HepG2 (cell line): ENCODE data around the gene MYO7A. TPM values are rescaled to one million over a fixed set of nuclear protein-coding genes. Genes with fewer than 3 reads are reported as not detected.

ENCODE experiments used
- ATAC-seq: fragments of 200-7000 bp; cut with Tn5 transposase; 3 replicates; pipeline ENCODE4 v1.9.1; 2020; ENCODE audit warnings: mild to moderate bottlenecking, moderate library complexity
- BruUV-seq: library from RNA; stranded (reverse); fragments of 400-500 nt; replicated peaks from 2 replicates; lab custom pipeline; 2021; lab: Mats Ljungman, UMichigan
- CTCF ChIA-PET: fragments of 300-600 bp; formaldehyde crosslinking; extraction: SDS; loops from one replicate; lab custom pipeline; 2021; ENCODE audit warnings: low total read pairs, inconsistent platforms, low intra/inter-chr PET ratio; lab: Yijun Ruan, JAX
- POLR2A ChIA-PET: fragments of 350-600 bp; sonication (Branson Sonifier 250); formaldehyde crosslinking; loops from one replicate; lab custom pipeline; 2020; ENCODE audit warnings: antibody characterized with exemption, inconsistent platforms; lab: Yijun Ruan, JAX
- DNase-seq: peaks from one replicate; pipeline ENCODE4 v3.0.0-alpha.2; 2015; ENCODE audit warnings: low spot score
- FAIRE-seq: peaks from 3 replicates; lab custom pipeline; 2011; peaks lifted over from hg19 to GRCh38; lab: Jason Lieb, UNC
- H2AFZ ChIP-seq: one replicate; pipeline ENCODE4 v1.6.1; 2011; ENCODE audit warnings: low read length, inconsistent platforms
- H3K27ac ChIP-seq: fragments of 300-600 bp; 3 replicates; pipeline ENCODE4 v1.8.0; 2011; ENCODE audit warnings: mixed run types, mild to moderate bottlenecking, mixed read lengths, low read length, inconsistent platforms; ENCODE audit not compliant: insufficient read depth; ENCODE audit errors: extremely low read length
- H3K27me3 ChIP-seq, 2 experiments: fragments of 200-600 bp in 1 of 2; 2 replicates in 1 of 2; 3 replicates in 1 of 2; pipeline versions ENCODE4 v1.6.0 to v1.8.0; 2011; ENCODE audit warnings: low read length in 2 of 2, mild to moderate bottlenecking in 2 of 2, moderate library complexity in 2 of 2, inconsistent platforms in 1 of 2; ENCODE audit not compliant: insufficient read depth in 2 of 2, control insufficient read depth in 1 of 2
- H3K36me3 ChIP-seq, 2 experiments: fragments of 200-600 bp in 1 of 2; replicated peaks in 1 of 2; 2 replicates in 1 of 2; 3 replicates in 1 of 2; pipeline versions ENCODE4 v1.5.1 to v1.8.0; 2011; ENCODE audit warnings: low read length in 2 of 2, inconsistent platforms in 1 of 2; ENCODE audit not compliant: insufficient read depth in 2 of 2, control insufficient read depth in 1 of 2
- H3K4me1 ChIP-seq: 2 replicates; pipeline ENCODE4 v1.5.1; 2012; ENCODE audit warnings: low read length, inconsistent platforms; ENCODE audit not compliant: insufficient read depth
- H3K4me2 ChIP-seq: 2 replicates; pipeline ENCODE4 v1.6.0; 2011; ENCODE audit warnings: low read depth, low read length, inconsistent platforms
- H3K4me3 ChIP-seq, 3 experiments: fragments of 200-600 bp in 1 of 3; sonication (generic), shearing (Covaris generic) in 1 of 3; replicated peaks in 1 of 3; 2 replicates each; pipeline ENCODE4 v1.5.1; 2011 to 2016; ENCODE audit warnings: low read length in 3 of 3, inconsistent platforms in 2 of 3, low read depth in 2 of 3, mild to moderate bottlenecking in 2 of 3, control low read depth in 1 of 3, mixed read lengths in 1 of 3; ENCODE audit not compliant: insufficient read depth in 1 of 3
- H3K79me2 ChIP-seq: one replicate; pipeline ENCODE4 v1.6.1; 2011; ENCODE audit warnings: low read length, inconsistent platforms; ENCODE audit not compliant: insufficient read depth
- H3K9ac ChIP-seq: 2 replicates; pipeline ENCODE4 v1.6.0; 2011; ENCODE audit warnings: mild to moderate bottlenecking, low read depth, low read length, inconsistent platforms; ENCODE audit not compliant: insufficient read depth
- H3K9me3 ChIP-seq: 2 replicates; pipeline ENCODE4 v1.5.1; 2012; ENCODE audit warnings: mild to moderate bottlenecking, low read length
- H4K20me1 ChIP-seq: 2 replicates; pipeline ENCODE4 v1.6.0; 2011; ENCODE audit warnings: inconsistent platforms, mild to moderate bottlenecking, low read length, moderate library complexity; ENCODE audit not compliant: insufficient read depth
- CEBPB ChIP-seq: IDR thresholded peaks from 2 replicates; pipeline ENCODE4 v1.6.1; 2011; ENCODE audit warnings: low read depth, low read length, improper control_type of control experiment, borderline replicate concordance
- NFATC3 ChIP-seq: sonication (generic); formaldehyde crosslinking; IDR thresholded peaks from 2 replicates; pipeline ENCODE4 v1.5.1; 2020; ENCODE audit warnings: mild to moderate bottlenecking, missing genetic modification reagents
- ZC3H13 ChIP-seq: sonication (generic); formaldehyde crosslinking; IDR thresholded peaks from 2 replicates; pipeline ENCODE4 v1.8.1; 2023; ENCODE audit warnings: mild to moderate bottlenecking, missing genetic modification reagents, moderate library complexity
- ZNF691 ChIP-seq: sonication (generic); formaldehyde crosslinking; IDR thresholded peaks from 2 replicates; pipeline ENCODE4 v1.4.0; 2020; ENCODE audit warnings: missing genetic modification reagents, low read depth, mild to moderate bottlenecking, borderline replicate concordance
- WGBS: methylation state at CpG from one replicate; pipeline ENCODE4 v1.1.6; 2017; ENCODE audit warnings: low lambda C conversion rate; 5-methylcytosine and 5-hydroxymethylcytosine counted together
- in situ Hi-C: cut with HindIII; loops from 2 replicates; pipeline ENCODE4 v1.10.0; 2017; ENCODE audit warnings: low pct_unique_long_range_greater_than_20kb; ENCODE audit not compliant: extremely low pct_ligation_motif_present
- intact Hi-C: fragments of 100-400 bp; cut with micrococcal nuclease; formaldehyde crosslinking; loops from one replicate; pipeline ENCODE4 v1.10.0; 2022; ENCODE audit not compliant: unreplicated experiment
- polyA plus RNA-seq, 8 experiments: library from polyadenylated mRNA; depleted of rRNA in 3 of 8; stranded (reverse) in 7 of 8; unstranded in 1 of 8; fragments of >200 nt; fragmentation: Illumina TruSeq in 4 of 8; extraction: Trizol in 4 of 8; gene quantifications; 2 replicates each; pipeline versions ENCODE4 v1.2.1 to v1.2.3, GENCODE V29; 2011 to 2016; ENCODE audit warnings: low read depth in 4 of 8, missing spikeins in 1 of 8, mixed read lengths in 1 of 8; ENCODE audit not compliant: insufficient read depth in 1 of 8
- total RNA-seq, 5 experiments: library from RNA; depleted of rRNA; stranded (reverse); fragments of >200 nt; fragmentation: Illumina TruSeq; extraction: Trizol; gene quantifications; 2 replicates each; pipeline ENCODE4 v1.2.3, GENCODE V29; 2016; ENCODE audit warnings: low read depth in 1 of 5

The MYO7A gene
- total and polyA plus RNA-seq, 2 of the 13 experiments (the other 11 are each of a cell fraction or from before 2014, with no cell fraction given): 7.5 to 10.0 TPM

GRCh38 chr11:77147668-77148321, 19.7 kb downstream of the MYO7A start:
- DNase-seq (no peak), ATAC-seq (no peak)
- Histone ChIP-seq H2AFZ (no peak overlapping the region), H3K79me2 (no peaks in the 10 kb centered on the region), H3K9ac (no peak overlapping the region), H3K27me3 (no peaks in the 10 kb centered on the region), H3K4me2 (no peak overlapping the region)
- in situ Hi-C loops: no loop called here
- POLR2A ChIA-PET: no interaction called here
- peak; percentile 74 for TF ChIP-seq CEBPB
- TF ChIP-seq ZNF691: no peak
- TF ChIP-seq, all 625 proteins: peak for 1
- Histone ChIP-seq H3K4me3 (no peak overlapping the region), H4K20me1 (no peaks in the 10 kb centered on the region), H3K27ac (no peak overlapping the region), H3K4me1 (peaks cover 44% of the 10 kb centered on the region), H3K9me3 (no peaks in the 10 kb centered on the region), H3K36me3 (no peaks in the 10 kb centered on the region)
- CTCF ChIA-PET: no interaction called here
- BruUV-seq: no TSS peak
- intact Hi-C loops: no loop called here
- FAIRE-seq: no peak
- WGBS: 95% methylated on average over 31 of the region's 47 CpGs

- in situ Hi-C loops (no loop called here), intact Hi-C loops (no loop called here)
- FAIRE-seq (no peak), ATAC-seq (no peak), DNase-seq (no peak)
- 93% methylated on average over 5 of the region's 8 CpGs for WGBS
- H3K36me3 ChIP-seq: no peaks in the 10 kb centered on the region
- no peak overlapping the region for H2AFZ ChIP-seq
- no peak for TF ChIP-seq NFATC3
- TF ChIP-seq ZC3H13: no peak
- no peak overlapping the region for H3K4me2 ChIP-seq
- no peaks in the 10 kb centered on the region for H3K9me3 ChIP-seq
- H3K4me1 ChIP-seq: peaks cover 40% of the 10 kb centered on the region
- ChIA-PET POLR2A (no interaction called here), CTCF (no interaction called here)
- no TSS peak for BruUV-seq
- H3K27ac ChIP-seq: no peak overlapping the region
- no peak overlapping the region for H3K9ac ChIP-seq
- no peak overlapping the region for H3K4me3 ChIP-seq
- H4K20me1 ChIP-seq: no peaks in the 10 kb centered on the region
- no peaks in the 10 kb centered on the region for H3K79me2 ChIP-seq
- H3K27me3 ChIP-seq: no peaks in the 10 kb centered on the region
Measured at GRCh38 chr11:77148963-77149715, 21.1 kb downstream of the MYO7A start.
